ENCODE measurements around the gene FGFR2. TPM values are rescaled to one million over a fixed set of nuclear protein-coding genes. Genes with fewer than 3 reads are reported as not detected.

The FGFR2 gene
- total RNA-seq, 1 donor from 2014 or later = 15.3 TPM

GRCh38 chr10:121438333-121438732, 159.9 kb downstream of the FGFR2 start:
- Mint-ChIP-seq H3K27me3 (ENCODE audit: unreplicated experiment) (peaks cover 4% of the 10 kb centered on the region), H3K27ac (ENCODE audit: unreplicated experiment) (no peak overlapping the region), H3K9me3 (ENCODE audit: unreplicated experiment) (no peaks in the 10 kb centered on the region), H3K36me3 (ENCODE audit: low read depth, unreplicated experiment) (no peaks in the 10 kb centered on the region), H3K4me1 (ENCODE audit: unreplicated experiment) (peaks cover 17% of the 10 kb centered on the region), H3K4me3 (ENCODE audit: unreplicated experiment) (no peak overlapping the region)
- no peak for DNase-seq (ENCODE audit: low spot score)
- no peak for TF ChIP-seq CTCF (IDR thresholded peaks at IDR 0.05; ENCODE audit: unreplicated experiment)

GRCh38 chr10:121437596-121437995, 160.6 kb downstream of the FGFR2 start:
- no peaks in the 10 kb centered on the region for H3K9me3 Mint-ChIP-seq (ENCODE audit: unreplicated experiment)
- peaks cover 4% of the 10 kb centered on the region for H3K27me3 Mint-ChIP-seq (ENCODE audit: unreplicated experiment)
- H3K36me3 Mint-ChIP-seq (ENCODE audit: low read depth, unreplicated experiment) = no peaks in the 10 kb centered on the region
- no peak for TF ChIP-seq CTCF (IDR thresholded peaks at IDR 0.05; ENCODE audit: unreplicated experiment)
- DNase-seq (ENCODE audit: low spot score) = peak; percentile 21
- H3K27ac Mint-ChIP-seq (ENCODE audit: unreplicated experiment) = peak overlapping the region; percentile 89
- H3K4me1 Mint-ChIP-seq (ENCODE audit: unreplicated experiment) = peaks cover 17% of the 10 kb centered on the region
- no peak overlapping the region for H3K4me3 Mint-ChIP-seq (ENCODE audit: unreplicated experiment)

- Mint-ChIP-seq H3K4me3 (ENCODE audit: unreplicated experiment) (no peak overlapping the region), H3K27ac (ENCODE audit: unreplicated experiment) (peak overlapping the region; percentile 80), H3K4me1 (ENCODE audit: unreplicated experiment) (peaks cover 17% of the 10 kb centered on the region), H3K36me3 (ENCODE audit: low read depth, unreplicated experiment) (no peaks in the 10 kb centered on the region), H3K27me3 (ENCODE audit: unreplicated experiment) (peaks cover 4% of the 10 kb centered on the region), H3K9me3 (ENCODE audit: unreplicated experiment) (no peaks in the 10 kb centered on the region)
- TF ChIP-seq CTCF (IDR thresholded peaks at IDR 0.05; ENCODE audit: unreplicated experiment) = no peak
- no peak for DNase-seq (ENCODE audit: low spot score)
Measured at GRCh38 chr10:121436630-121437341, 161.5 kb downstream of the FGFR2 start.

GRCh38 chr10:121436281-121436629, 162.0 kb downstream of the FGFR2 start:
- DNase-seq (ENCODE audit: low spot score) = no peak
- H3K27ac Mint-ChIP-seq (ENCODE audit: unreplicated experiment) = peak overlapping the region; percentile 80
- H3K4me3 Mint-ChIP-seq (ENCODE audit: unreplicated experiment) = no peak overlapping the region
- H3K9me3 Mint-ChIP-seq (ENCODE audit: unreplicated experiment) = no peaks in the 10 kb centered on the region
- H3K4me1 Mint-ChIP-seq (ENCODE audit: unreplicated experiment) = peaks cover 17% of the 10 kb centered on the region
- TF ChIP-seq CTCF (IDR thresholded peaks at IDR 0.05; ENCODE audit: unreplicated experiment) = no peak
- no peaks in the 10 kb centered on the region for H3K36me3 Mint-ChIP-seq (ENCODE audit: low read depth, unreplicated experiment)
- peaks cover 4% of the 10 kb centered on the region for H3K27me3 Mint-ChIP-seq (ENCODE audit: unreplicated experiment)

- H3K27ac Mint-ChIP-seq (ENCODE audit: unreplicated experiment) = no peak overlapping the region
- H3K4me1 Mint-ChIP-seq (ENCODE audit: unreplicated experiment) = peaks cover 17% of the 10 kb centered on the region
- H3K27me3 Mint-ChIP-seq (ENCODE audit: unreplicated experiment) = peaks cover 4% of the 10 kb centered on the region
- TF ChIP-seq CTCF (IDR thresholded peaks at IDR 0.05; ENCODE audit: unreplicated experiment) = no peak
- H3K9me3 Mint-ChIP-seq (ENCODE audit: unreplicated experiment) = no peaks in the 10 kb centered on the region
- no peak overlapping the region for H3K4me3 Mint-ChIP-seq (ENCODE audit: unreplicated experiment)
- DNase-seq (ENCODE audit: low spot score) = no peak
- H3K36me3 Mint-ChIP-seq (ENCODE audit: low read depth, unreplicated experiment) = no peaks in the 10 kb centered on the region
Measured at GRCh38 chr10:121435099-121435875, 163.0 kb downstream of the FGFR2 start.
